Chondrocyte (in vitro differentiated cells): ENCODE measurements around the gene EIPR1. TPM values are rescaled to one million over a fixed set of nuclear protein-coding genes. Genes with fewer than 3 reads are reported as not detected.

ENCODE experiments used
- DNase-seq: peaks from one replicate; pipeline ENCODE4 v3.0.0; 2021; ENCODE audit warnings: mixed read lengths, low spot score
- H3K27ac Mint-ChIP-seq: one replicate; pipeline ENCODE4 v1.8.0; 2021; ENCODE audit warnings: mild to moderate bottlenecking, moderate library complexity, mixed read lengths; ENCODE audit not compliant: unreplicated experiment
- H3K27me3 Mint-ChIP-seq: 2 replicates; pipeline ENCODE4 v1.8.0; 2021; ENCODE audit warnings: low read depth, mixed read lengths
- H3K36me3 Mint-ChIP-seq: 2 replicates; pipeline ENCODE4 v1.8.0; 2021; ENCODE audit warnings: low read depth, mixed read lengths
- H3K4me1 Mint-ChIP-seq: 2 replicates; pipeline ENCODE4 v1.8.0; 2021; ENCODE audit warnings: low read depth, mild to moderate bottlenecking, mixed read lengths
- H3K4me3 Mint-ChIP-seq: one replicate; pipeline ENCODE4 v1.8.0; 2021; ENCODE audit warnings: mild to moderate bottlenecking, moderate library complexity, mixed read lengths; ENCODE audit not compliant: unreplicated experiment
- H3K9me3 Mint-ChIP-seq: 2 replicates; pipeline ENCODE4 v1.8.0; 2021; ENCODE audit warnings: low read depth, mixed read lengths
- total RNA-seq: library from RNA; stranded (reverse); gene quantifications from 3 replicates; pipeline ENCODE4 v1.2.1, GENCODE V29; 2021
- TF ChIP-seq, protein P1 (sequence below): fragments of 200-600 bp; sonication (generic); IDR thresholded peaks from 2 replicates; pipeline ENCODE4 v1.5.0; 2021; ENCODE audit warnings: antibody characterized with exemption, mild to moderate bottlenecking, moderate library complexity

Gene EIPR1
- total RNA-seq, 1 donor from 2014 or later = 18.2 TPM

DNA sequence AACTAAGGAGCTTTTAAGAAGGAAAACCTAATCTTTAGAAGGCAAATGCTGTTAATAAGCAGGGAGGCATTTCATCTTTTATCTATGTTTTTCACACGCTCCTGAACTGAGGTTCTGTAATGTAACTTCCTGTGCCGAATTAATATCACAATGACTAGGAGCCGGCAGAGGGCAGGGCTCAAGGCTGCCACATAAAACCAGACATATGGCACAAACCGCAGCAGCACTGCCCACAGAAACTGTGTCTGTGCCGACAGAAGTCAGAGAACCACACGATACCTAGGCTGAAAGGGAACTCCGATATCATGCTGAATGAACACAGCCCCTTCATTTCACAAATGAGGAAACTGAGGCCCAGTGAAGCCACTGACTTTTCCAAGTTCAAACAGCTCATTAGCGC, 112.1 kb downstream of the EIPR1 start:
- Mint-ChIP-seq H3K36me3 (peaks cover 6% of the 10 kb centered on the region), H3K27me3 (no peaks in the 10 kb centered on the region), H3K27ac (no peak overlapping the region), H3K9me3 (no peaks in the 10 kb centered on the region), H3K4me1 (no peaks in the 10 kb centered on the region), H3K4me3 (no peak overlapping the region)
- DNase-seq = no peak
- TF ChIP-seq, protein P1, sequence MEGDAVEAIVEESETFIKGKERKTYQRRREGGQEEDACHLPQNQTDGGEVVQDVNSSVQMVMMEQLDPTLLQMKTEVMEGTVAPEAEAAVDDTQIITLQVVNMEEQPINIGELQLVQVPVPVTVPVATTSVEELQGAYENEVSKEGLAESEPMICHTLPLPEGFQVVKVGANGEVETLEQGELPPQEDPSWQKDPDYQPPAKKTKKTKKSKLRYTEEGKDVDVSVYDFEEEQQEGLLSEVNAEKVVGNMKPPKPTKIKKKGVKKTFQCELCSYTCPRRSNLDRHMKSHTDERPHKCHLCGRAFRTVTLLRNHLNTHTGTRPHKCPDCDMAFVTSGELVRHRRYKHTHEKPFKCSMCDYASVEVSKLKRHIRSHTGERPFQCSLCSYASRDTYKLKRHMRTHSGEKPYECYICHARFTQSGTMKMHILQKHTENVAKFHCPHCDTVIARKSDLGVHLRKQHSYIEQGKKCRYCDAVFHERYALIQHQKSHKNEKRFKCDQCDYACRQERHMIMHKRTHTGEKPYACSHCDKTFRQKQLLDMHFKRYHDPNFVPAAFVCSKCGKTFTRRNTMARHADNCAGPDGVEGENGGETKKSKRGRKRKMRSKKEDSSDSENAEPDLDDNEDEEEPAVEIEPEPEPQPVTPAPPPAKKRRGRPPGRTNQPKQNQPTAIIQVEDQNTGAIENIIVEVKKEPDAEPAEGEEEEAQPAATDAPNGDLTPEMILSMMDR = no peak

DNA sequence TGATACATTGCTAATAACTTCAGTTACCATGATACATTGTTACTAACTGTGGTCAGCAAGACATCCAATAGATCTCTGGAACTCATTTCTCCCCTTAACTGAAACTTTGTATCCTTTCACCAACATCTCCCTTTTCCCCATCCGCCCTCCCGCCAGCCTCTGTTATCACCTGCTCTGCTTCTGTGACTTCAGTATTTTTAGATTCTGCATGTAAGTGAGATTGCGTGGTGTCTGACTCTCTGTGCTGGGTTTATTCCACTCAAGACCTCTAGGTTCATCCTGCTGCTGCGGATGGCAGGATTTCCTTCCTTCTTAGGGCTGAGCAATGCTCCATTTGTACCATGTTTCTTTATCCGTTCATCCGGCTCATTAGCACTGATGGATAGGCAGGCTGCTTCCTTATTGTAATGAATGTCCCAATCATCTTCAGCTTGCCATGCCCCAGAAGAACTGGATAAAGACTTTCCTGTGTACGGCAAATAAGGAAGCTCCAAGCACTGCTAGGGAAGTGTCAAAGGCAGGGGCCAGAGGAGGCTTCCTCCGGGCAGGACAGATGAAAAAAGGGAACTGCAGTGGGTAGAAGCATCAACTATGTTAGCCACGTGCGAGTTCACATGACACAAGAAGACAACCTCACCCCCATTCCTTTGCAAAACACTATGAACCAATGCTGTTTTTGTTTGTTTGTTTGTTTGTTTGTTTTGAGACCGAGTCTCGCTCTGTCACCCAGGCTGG, 113.4 kb downstream of the EIPR1 start:
- no peaks in the 10 kb centered on the region for H3K27me3 Mint-ChIP-seq
- no peak overlapping the region for H3K4me3 Mint-ChIP-seq
- no peaks in the 10 kb centered on the region for H3K4me1 Mint-ChIP-seq
- TF ChIP-seq, protein P1 = no peak
- no peak for DNase-seq
- no peak overlapping the region for H3K27ac Mint-ChIP-seq
- no peaks in the 10 kb centered on the region for H3K9me3 Mint-ChIP-seq
- H3K36me3 Mint-ChIP-seq = peaks cover 6% of the 10 kb centered on the region

- TF ChIP-seq, protein P1 = no peak
- H3K9me3 Mint-ChIP-seq = no peaks in the 10 kb centered on the region
- no peak overlapping the region for H3K4me3 Mint-ChIP-seq
- DNase-seq = no peak
- H3K27me3 Mint-ChIP-seq = no peaks in the 10 kb centered on the region
- H3K36me3 Mint-ChIP-seq = peaks cover 6% of the 10 kb centered on the region
- H3K4me1 Mint-ChIP-seq = no peaks in the 10 kb centered on the region
- H3K27ac Mint-ChIP-seq = no peak overlapping the region
Measured at GRCh38 chr2:3263487-3263886, 114.1 kb downstream of the EIPR1 start.

DNA sequence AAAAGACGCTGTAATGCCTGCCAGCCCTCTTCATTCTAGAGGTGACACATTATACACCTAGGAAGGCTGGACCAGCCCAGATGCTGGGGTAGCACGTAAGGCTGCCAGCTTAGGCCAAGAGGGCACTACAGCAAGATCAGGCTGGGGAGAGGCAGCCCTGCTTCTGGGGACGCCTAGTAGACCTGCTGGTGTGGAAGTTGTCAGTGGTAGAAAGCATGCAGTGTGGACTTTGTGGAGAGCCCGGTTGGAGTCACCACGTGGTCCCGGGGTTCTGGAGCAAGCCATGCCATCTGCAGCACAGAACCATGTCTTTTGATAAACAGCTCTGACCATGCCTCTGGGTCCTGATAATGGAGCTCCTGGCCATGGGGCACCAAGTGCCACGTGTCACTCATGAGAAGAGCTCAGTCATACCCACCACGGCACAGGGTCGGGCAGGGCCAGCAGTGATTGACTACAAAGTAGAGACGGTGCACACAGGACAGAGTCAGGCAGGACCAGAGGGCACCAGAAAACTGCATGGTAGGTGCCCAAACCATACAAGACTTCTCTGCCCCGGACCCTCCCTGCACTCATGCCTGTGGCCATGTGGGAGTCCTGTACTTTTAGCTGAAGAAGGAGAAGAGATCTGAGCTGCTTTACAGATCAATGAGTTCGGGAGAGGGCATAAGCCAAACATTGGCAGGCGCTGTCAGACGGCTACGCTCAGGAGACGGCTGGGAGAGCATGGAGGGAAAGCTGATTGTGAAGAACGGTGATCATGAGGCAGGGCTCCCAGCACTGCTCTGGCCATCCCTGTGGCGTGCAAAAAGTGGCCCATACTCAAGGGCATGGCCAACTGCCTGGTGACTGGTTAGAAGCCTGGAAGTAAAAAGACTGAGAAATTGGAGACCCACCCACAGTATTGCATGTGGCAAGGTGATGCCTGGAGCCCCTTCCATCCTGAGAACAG, 114.9 kb downstream of the EIPR1 start:
- no peaks in the 10 kb centered on the region for H3K9me3 Mint-ChIP-seq
- H3K36me3 Mint-ChIP-seq = peaks cover 6% of the 10 kb centered on the region
- TF ChIP-seq, protein P1 = no peak
- no peak overlapping the region for H3K4me3 Mint-ChIP-seq
- H3K27me3 Mint-ChIP-seq = no peaks in the 10 kb centered on the region
- DNase-seq = no peak
- no peak overlapping the region for H3K27ac Mint-ChIP-seq
- H3K4me1 Mint-ChIP-seq = no peaks in the 10 kb centered on the region

- no peak for DNase-seq
- no peak overlapping the region for H3K4me3 Mint-ChIP-seq
- H3K36me3 Mint-ChIP-seq = peaks cover 6% of the 10 kb centered on the region
- H3K27me3 Mint-ChIP-seq = no peaks in the 10 kb centered on the region
- H3K4me1 Mint-ChIP-seq = peaks cover 3% of the 10 kb centered on the region
- no peaks in the 10 kb centered on the region for H3K9me3 Mint-ChIP-seq
- TF ChIP-seq, protein P1 = no peak
- no peak overlapping the region for H3K27ac Mint-ChIP-seq
Measured at GRCh38 chr2:3261511-3261910, 116.1 kb downstream of the EIPR1 start.
